Right hindlimb (tissue), 1 donor: ENCODE measurements around the gene PIK3R2.
"Not testable (repeated sequence)": the region's sequence is repeated elsewhere in the genome, so short reads cannot be mapped to it uniquely, and the experiment has no call there.

Source experiments
- DNase-seq: peaks from one replicate; pipeline ENCODE4 v3.0.0-alpha.2; 2018

Gene PIK3R2

DNA sequence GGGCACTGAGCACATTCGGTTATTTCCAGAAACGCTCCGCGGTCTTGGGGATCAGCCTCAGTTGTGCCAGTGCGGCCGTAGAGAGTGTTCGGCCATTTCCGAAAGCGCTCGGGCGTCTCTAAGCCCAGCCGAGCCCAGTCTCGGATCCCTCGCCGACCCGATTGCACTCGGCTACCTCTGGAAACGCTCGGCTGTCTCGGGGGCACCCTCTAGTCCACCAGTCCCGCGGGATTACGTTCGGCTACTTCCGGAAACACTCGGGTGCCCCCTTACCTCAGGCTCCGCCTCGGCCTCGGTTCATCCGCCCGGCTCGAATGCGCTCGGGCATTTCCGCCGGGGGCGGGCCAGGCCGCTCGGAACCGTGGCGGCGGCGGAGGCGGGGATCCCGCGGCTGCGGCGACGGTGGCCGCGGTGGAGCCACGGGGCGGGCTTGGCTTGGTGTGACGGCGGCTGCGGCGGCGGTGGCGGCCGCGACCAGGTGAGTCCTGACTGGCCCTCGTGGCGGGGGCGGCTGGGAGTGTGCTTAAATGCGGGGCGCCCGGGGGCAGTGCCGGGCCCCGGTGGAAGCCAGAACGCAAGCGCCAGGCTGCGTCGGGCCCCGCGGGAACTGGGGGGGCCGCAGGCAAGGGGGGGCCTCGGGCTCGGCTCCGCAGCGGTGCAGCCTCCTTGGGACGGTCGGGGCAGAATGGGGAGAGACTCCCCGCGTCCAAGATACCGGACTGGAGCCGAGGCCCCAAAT is at the start of gene PIK3R2:
Gene PIK3R2 (plus strand): TSS at position 347 of the 739 bp plus-strand sequence. CDS start 2,717 bp downstream, outside the sequence.
- DNase-seq, result peak; percentile 99

DNA sequence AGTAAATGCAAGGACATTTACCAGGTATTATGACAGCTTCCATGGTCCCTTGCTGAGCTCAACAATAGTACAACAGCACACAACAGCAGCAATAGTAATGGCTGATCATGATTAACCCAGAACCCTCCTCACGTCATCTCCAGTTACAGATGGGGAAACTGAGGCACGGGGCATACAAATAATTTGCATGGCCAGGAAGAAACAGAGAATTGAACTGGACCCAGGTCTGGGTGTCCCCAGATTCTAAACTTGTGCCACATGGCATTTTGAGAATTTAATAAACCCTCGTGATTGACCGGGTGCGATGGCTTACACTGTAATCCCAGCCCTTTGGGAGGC is 48.2 kb upstream of the PIK3R2 start:
- no peak for DNase-seq

DNA sequence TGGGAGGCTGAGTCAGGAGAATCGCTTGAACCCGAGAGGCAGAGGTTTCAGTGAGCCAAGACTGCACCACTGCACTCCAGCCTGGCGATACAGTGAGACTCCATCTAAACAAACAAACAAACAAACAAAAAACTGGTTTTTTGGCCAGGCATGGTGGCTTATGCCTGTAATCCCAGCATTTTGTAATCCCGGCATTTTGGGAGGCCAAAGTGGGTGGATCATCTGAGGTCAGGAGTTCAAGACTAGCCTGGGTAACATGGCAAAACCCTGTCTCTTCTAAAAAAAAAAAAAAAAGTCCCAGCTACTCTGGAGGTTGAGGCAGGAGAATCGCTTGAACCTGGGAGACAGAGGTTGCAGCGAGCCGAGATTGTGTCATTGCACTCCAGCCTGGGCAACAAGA is 47.7 kb upstream of the PIK3R2 start:
- DNase-seq, result not testable (repeated sequence)

DNA sequence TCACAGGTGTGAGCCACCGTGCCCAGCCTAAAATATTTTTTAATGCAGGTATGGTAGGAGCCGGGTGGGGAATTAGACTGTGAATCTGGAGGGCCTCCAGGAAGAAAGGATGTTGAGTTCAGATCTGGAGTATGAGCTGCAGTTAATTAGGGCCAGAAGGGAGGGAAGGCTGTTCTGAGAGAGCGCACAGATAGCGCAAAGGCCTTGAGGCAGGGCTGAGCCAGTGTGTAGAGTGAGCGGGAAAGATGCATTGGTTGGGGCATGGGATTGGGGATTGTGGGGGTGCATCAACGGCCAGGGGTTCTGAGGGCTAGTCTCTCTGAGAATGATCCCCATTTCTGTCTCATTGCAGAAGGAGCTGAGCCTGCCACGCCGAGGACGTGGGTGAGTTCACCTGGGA is 45.7 kb upstream of the PIK3R2 start:
- no peak for DNase-seq

DNA sequence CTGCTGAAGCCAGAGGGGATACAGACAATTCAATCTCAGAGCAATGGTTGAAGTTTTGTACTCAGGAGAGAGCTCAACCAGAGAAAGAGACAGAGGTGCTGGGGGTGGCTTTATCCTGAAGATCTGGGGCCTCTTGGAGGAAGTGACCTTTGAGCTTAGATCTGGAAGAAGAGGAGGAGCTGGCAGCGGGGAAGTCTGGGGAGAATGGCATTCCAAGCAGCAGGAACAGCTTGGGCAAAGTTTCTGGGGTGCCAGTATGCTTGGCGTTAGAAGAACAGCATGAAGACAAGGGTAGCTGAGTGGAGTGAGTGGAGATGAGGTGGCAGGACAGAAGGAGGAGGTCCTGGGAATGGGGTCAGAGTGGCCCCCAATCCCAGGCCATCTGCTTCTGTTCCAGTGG is 44.1 kb upstream of the PIK3R2 start:
- no peak for DNase-seq

DNA sequence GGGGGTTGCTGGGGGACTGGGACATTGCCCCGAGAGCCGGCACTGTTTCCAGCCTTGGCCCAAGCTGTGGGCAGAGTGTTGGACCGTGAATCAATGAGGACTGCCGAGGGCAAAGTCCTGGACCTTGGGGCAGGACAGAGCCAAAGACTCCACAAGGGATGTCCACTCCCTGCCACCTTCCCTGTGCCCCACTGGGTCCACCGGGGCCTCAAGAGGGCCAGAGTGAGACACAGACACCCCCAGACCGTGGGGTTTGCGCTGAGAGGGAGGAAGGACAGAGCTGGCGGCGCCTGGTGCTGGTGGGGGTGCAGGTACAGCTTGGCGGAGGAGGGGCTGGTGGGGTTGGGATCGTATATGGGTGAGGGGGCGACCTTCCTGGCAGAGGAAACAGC is 43.6 kb upstream of the PIK3R2 start:
- no peak for DNase-seq

DNA sequence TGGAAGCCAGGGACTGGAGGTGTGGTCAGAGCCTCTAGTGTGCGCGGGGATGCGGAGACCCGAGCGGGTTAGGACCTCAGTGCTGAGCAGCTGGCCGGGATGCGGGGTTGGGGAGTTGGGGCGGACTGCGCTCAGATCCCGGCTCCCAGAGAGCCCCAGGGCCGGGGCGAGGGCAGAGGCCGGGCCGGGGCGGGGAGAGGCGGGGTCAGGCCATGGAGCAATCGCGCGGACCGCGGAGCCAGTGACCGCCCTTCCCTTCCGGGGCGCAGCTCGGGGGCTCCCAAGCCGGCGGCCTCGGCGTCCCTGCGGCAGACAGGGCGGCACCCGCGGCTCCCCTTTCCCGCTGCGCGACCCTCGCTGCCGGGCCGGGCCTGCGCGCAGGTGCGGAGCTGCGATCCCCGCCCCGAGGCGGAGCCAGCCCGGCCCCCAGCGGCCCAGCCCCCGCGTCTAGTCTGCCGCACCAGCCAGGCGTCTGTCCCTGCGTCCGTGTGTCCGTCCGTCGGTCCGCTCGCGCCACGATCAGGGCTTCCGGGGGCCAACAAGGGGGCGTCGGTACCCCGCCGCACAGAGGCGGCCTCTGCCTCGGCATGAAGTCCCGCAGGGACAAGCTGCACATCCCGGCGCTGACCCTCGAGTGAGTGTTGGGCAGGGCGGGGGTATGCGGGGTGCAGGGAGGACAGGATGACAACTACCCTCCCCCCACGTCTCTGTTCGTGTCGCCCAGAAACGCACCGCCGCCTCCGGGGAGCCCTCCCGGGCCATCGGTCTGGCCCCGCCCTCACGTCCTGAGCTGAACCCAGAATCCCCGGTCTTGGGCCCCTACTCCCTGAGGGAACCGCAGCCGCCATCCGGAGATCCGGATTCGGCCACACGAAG is 43.0 kb upstream of the PIK3R2 start:
- DNase-seq, result no peak

DNA sequence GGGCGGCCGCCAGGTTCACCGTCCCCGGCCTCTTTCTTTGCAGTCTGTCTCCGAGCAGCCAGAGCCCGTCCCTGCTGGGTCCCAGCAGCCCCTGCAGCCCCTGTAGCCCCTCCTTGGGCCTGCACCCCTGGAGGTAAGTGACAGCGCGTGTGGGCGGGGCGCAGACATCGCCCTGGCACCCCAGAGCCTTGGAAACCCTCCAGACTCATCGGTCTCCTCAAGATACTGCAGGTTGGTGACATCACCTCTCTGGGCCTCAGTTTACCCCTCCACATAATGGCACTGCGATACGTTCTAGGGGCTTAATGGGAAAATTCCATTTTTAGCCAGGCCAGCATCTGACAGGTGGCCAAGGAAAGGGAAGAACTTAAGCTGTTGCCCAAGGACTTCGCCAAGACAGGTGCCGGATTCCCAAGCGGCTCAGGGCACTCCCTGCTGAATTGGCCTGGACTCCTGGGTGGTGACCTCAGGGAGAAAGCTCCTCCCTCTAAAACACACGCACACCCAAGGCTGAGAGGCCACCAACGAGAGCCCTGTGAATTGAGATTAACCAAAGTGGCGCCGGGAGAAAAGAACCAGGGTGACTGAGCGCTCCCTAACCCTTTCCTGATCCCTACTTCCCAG is 42.2 kb upstream of the PIK3R2 start:
- DNase-seq, result no peak

DNA sequence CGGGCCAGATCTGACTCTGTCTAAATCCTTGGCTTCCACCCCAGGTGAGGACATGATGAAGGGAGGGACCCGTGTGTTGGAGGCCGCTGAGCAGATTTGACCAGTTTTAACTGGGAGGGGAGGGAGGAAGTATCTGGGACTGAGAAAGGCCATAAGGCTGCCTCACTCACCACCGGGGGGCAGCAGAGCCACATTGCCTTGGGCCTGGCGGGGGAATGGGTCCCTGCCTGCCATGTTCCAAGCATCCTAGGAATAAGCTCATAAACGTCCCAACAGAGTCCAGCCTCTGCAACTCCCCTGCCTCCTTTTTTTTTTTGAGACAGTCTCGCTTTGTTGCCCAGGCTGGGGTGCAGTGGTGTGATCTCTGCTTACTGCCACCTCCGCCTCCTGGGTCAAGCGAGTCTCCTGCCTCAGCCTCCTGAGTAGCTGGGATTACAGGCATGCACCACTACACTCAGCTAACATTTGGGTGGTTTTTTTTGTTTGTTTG is 39.9 kb upstream of the PIK3R2 start:
- peak; percentile 89 for DNase-seq

DNA sequence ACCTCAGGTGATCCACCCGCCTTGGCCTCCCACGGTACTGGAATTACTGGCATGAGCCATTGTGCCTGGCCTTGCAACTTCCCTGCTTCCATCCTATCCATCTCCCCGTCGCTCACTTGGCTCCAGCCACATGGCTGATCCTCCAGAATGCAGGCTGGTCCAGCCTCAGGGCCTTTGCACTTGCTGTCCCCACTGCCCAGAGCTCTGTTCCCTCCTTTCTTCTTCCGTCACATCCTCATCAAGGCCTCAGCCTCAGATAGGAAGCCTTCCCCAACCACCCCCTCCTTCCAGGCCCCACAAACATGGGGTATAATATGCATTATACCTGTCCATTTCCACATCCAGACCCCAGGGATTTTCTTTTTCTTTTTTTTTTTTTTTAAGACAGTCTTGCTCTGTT is 39.1 kb upstream of the PIK3R2 start:
- no peak for DNase-seq

DNA sequence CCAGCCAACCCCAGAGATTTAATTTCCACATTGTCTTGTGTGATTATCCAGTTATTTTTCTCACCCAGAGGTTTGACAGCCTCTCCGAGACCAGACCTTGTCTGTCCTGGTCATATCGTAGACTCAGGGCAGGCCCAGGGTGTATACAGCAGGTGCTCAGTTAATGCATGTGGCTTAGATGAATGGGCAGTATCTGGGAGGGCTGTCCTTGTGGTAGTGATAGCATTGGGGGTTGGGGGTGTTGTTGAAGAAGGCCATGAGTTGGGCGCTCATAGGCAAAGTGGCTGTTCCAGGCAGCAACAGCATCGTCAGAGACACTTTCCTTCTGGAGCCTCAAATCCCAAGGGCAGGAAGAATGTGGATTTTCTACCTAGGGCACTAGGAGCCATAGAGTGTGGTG is 38.5 kb upstream of the PIK3R2 start:
- DNase-seq, result no peak

DNA sequence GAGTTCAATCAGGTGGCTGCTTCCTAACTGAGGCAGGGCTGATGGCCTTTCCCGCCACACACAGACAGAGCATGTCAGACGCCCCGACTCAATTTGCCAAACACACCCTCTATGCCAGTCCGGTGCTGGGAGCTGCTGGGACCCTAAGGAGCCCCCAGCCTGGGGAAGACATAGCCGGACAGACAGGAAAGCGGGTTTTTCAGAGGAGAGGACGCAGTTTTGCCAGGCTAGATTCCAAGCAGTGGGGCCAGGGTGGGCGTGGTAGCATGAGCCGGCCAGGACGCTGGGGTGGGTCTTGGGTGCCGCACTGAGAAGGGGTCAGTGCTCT is 35.6 kb upstream of the PIK3R2 start:
- DNase-seq, result no peak

DNA sequence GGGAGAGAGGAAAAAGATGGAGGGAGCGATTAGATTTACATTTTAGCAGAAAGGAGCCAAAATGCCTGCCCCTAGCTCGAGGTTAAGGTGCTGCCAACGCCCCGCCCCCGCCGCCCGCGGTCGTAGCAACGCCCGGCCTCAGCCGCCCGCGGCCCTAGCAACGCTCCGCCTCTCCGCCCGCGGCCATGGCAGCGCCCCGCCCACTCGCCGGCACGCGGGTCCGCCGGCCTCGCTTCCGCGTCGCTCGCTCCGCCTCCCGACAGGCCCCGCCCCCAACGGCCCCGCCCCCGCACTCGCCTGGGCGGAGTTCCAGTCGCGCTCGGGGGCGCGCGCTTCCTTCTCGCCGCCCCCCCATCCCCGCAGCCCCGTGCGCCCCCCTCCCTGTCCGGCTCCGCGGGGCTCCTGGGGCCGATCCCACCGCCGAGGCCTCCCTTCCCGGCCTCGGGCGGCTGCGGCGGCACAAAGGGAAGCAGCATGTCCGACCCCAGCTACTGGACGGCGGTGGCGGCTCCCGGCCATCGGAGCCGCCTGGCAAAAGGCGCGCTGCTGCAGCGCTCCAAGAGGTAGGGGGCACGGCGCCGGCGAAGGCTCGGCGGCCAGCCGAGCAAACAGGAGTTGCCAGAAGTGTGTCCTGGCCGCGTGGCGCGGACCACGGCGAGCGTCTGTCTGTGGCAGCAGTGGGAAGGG is 35.1 kb upstream of the PIK3R2 start:
- peak; percentile 94 for DNase-seq

DNA sequence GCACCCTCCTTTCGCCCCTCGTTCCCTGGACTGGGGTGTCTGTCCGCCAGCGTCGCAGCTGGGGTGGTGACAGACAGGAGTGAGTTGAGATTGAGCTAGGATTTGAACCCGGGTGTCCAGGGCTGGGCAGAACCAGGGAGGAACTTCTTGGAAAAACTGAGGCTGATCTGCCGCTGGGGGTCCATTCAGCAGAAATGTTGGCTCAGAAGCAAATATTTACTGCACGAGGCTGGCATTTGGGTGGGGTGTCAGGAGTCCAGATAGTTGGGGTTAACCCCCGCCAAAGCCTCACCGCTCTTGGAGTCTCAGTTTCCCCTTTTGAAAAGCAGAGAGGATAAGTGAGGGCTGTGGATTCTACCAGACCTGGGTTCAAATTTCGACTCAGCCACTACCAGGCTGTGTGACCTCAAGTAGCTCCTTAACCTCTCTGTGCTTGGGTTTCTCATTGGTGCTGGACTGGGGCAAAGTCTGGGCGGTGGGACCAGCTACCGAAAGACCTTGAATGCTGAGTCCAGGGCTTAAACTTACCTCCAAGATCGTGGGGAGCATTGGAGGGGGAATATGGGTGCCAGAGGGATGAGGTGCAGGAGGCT is 34.4 kb upstream of the PIK3R2 start:
- DNase-seq, result no peak

DNA sequence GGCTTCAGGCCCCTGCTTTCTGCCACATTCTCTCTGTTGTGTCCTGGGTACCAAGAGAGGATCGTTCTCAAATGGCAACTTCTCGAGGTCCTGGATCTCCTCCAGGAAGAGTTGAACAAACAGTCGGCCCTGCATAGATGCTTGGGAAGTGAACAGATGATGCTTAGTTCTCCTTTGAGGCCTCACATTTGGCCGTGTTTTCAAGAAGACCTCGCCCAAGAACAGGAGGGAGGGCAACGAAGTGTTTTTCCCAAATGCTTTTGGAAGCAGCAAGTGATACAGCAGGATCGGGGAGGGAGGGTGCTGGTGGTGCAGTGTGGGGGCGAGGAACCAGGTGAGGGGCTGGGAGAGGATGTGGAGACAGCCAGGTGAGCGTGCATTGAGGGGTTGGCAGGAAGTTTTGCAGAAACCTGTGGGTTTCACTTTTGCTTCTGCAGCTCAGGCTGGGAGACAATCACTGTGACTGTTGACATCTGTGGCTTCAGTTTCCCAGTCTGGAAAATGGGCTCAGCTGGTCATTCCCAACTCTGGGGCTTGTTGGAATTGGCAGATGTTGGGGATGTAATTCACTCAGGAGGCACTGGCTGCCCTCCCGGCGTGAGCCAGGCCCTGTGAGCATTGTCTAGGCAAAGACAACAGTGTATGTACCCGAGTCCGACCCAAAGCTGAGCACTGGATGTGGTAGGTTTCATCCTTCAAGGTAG is 33.8 kb upstream of the PIK3R2 start:
- peak; percentile 48 for DNase-seq

DNA sequence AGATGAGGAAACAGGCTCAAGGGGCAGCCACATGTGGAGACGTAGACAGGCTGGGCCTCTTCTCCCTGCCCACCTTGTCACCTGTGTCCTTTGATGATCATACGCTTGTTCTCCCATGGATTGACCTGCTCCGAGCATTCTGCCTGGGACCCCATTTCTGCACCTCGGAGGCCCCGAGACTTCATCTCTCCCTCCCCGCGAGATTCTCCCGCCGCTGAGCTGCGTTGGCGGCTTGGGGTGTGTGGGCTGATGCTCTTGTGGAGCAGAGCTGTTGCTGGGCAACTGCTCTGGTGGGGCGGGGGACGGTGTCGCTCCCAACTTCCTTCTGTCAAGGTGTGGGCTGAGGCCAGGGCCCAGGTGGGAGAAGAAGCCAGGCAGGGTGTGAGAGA is 33.3 kb upstream of the PIK3R2 start:
- no peak for DNase-seq

DNA sequence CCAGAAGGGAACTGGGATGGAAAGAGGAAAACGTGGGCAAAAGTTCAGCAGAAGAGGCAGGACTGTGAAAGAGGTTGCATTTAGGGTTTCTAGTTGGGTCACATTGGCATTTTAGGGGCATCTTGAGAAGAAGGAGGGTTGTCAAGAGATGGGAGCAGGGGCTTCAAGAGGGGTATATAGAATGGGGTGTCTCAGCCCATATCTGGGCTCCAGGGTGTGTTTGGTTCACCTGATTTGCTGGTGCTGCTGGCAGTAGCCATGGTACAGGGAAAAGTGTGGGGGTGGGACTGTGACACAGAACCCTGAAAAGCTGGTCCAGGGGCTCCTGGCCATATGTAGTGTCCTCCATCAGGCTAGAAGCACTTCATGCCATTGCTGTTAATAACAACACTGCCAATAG is 32.8 kb upstream of the PIK3R2 start:
- no peak for DNase-seq

DNA sequence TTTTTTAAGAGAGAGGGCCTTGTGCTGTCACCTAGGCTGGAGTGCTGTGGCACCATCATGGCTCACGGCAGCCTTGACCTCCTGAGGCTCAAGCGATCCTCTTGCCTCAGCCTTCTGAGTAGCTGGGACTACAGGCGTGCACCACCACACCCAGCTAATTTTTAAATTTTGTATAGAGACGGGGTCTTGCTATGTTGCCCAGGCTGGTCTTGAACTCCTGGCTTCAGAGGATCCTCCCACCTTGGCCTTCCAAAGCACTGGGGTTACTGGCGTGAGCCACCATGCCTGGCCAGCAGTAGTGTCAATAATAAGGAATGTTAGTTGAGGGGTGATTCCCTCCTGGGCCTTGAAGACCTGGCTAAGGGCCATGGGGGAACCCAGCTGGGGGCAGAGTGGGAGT is 31.8 kb upstream of the PIK3R2 start:
- DNase-seq, result no peak

DNA sequence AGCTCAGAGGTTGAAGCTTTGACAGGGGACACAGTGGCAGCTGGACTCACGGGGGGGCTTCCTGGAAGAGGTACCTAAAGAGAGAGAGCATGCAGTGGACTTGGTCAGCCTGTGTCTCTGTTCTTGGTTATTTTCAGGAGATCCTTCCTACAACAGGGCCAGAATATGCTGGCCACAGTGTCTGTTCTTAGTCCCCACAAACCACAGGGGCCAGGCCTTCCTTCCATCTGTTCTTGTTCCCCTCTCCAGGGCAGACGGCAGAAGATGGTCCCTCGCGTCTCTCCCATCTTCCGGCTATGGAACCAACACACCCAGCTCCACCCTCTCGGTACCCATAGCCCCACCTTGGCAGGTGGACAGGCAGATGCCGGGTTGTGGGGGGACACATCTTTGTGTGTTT is 30.5 kb upstream of the PIK3R2 start:
- DNase-seq, result no peak

DNA sequence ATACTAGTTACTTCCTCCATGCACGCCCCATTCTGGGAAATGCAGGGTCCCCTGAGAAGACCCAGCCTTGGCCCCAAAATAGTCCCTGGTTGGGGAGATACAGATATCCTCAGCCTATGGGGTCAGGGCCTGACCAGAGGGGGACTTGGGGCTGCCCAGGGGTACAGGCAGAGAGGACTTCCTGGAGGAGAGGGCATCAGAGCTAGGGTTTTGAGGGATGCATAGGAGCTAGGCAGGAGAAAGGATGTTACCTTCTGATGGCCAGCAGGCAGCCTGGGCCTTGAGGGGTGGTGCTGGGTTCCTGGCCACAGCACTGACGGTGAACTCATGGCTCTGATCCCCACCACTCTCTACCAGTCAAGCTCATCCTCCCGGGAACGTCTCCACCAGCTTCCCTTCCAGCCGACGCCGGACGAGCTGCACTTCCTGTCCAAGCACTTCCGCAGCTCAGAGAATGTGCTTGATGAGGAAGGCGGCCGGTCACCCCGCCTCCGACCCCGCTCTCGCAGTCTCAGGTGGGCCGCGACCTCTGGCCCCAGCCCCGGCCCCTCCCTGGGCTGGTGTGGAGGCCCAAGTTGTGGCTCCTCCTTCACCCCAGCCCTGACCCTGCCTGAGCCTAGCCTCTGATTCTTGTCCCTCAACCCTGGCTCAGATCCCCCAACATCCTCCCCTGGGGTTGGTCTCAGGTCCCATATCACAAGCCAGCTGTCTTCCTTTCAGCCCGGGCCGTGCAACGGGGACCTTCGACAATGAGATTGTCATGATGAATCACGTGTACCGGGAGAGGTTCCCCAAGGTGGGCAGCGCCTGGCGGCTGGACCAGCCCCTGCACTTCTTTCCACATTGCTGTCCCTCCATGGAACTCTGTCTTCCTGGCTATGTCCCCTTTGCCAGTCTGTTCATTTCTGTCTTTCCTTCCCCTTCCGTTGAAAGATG is 29.8 kb upstream of the PIK3R2 start:
- no peak for DNase-seq

DNA sequence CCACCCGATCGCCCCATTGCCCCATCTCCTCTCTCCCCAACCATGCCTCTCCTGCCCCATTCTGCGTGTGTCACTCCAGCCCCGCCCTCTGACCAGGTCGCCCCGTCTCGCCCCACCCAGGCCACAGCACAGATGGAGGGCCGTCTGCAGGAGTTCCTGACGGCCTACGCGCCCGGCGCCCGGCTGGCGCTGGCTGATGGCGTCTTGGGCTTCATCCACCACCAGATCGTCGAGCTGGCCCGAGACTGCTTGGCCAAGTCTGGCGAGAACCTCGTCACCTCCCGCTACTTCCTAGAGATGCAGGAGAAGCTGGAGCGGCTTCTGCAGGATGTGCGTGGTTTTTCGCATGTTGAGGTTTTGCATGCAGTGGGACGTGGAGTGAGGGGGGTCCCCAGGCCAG is 29.1 kb upstream of the PIK3R2 start:
- no peak for DNase-seq
